OCI-LY1 (cell line): ENCODE measurements around the gene ARMC9.

ENCODE experiments used
- CTCF ChIP-seq: fragments of 200-600 bp; sonication (generic), shearing (Covaris generic); IDR thresholded peaks from 2 replicates; pipeline ENCODE4 v1.5.1; 2017; ENCODE audit warnings: mild to moderate bottlenecking, antibody characterized with exemption, low read length, moderate library complexity, mixed read lengths
- EZH2 ChIP-seq: fragments of 200-600 bp; sonication (generic), shearing (Covaris generic); IDR thresholded peaks from 2 replicates; pipeline ENCODE4 v1.8.0; 2017; ENCODE audit warnings: borderline replicate concordance, mixed run types, mild to moderate bottlenecking, antibody characterized with exemption, low read length, moderate library complexity, mixed read lengths

DNA sequence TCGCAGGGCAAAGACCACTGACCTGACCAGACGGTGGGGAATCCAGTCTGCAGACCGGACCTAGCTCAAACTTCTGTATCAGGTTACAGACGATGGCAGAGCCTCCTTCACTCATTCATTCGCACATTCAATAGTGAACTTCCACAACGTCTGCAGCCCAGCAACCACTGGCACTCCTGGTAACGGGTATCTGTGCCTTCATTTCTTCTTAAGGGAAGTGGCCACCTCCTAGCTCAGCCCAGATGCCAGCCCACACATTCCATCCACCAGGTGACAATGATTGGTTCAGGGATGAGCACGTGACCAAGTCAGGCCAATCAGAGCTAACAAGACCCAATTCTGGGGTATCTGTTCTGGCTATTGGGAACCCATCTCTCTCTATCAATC, 15.9 kb upstream of the ARMC9 start:
- TF ChIP-seq CTCF, result no peak
- no peak for TF ChIP-seq EZH2
